Colonic mucosa (tissue), 4 donors: ENCODE results near the gene C10orf90. TPM values are rescaled to one million over a fixed set of nuclear protein-coding genes. Genes with fewer than 3 reads are reported as not detected.

Source experiments
- DNase-seq: peaks from one replicate; pipeline ENCODE4 v3.0.0-alpha.2; 2020
- H3K27ac ChIP-seq: fragments of 200-600 bp; one replicate; pipeline ENCODE4 v1.8.0; 2021
- H3K27me3 ChIP-seq: fragments of 200-600 bp; one replicate; pipeline ENCODE4 v1.8.0; 2021
- H3K36me3 ChIP-seq: fragments of 200-600 bp; one replicate; pipeline ENCODE4 v1.8.0; 2021
- H3K4me1 ChIP-seq: fragments of 200-600 bp; one replicate; pipeline ENCODE4 v1.8.0; 2021; ENCODE audit warnings: mild to moderate bottlenecking
- H3K4me3 ChIP-seq: fragments of 200-600 bp; one replicate; pipeline ENCODE4 v1.8.0; 2021
- H3K9ac ChIP-seq, 2 donors: one replicate each; pipeline ENCODE4 v1.7.0; 2013; ENCODE audit warnings: control low read depth in 2 of 2, low read depth in 2 of 2, low read length in 2 of 2
- H3K9me3 ChIP-seq: fragments of 200-600 bp; one replicate; pipeline ENCODE4 v1.8.0; 2021
- CTCF ChIP-seq: fragments of 200-600 bp; IDR thresholded peaks from one replicate; pipeline ENCODE4 v1.8.0; 2022; ENCODE audit warnings: antibody characterized with exemption, mild to moderate bottlenecking
- intact Hi-C: fragments of 100-400 bp; cut with DNase I; formaldehyde crosslinking; loops from one replicate; pipeline ENCODE4 v1.14.1; 2022
- total RNA-seq, 2 donors: library from RNA; stranded (reverse); fragmentation: NEBNext Ultra II Directional in 1 of 2; extraction: Animal tissue kit (Norgen Biotek cat#: 25700) in 1 of 2; gene quantifications; one replicate each; pipeline ENCODE4 v1.2.1, GENCODE V29; 2021
- donor health status: healthy.
- donor health status: DM: no; HTN: no; CAD: no.
- donor health status: DM: no; HTN: no; CAD: no.

C10orf90 gene
- total RNA-seq, 2 donors from 2014 or later, result not detected

GRCh38 chr10:126468876-126469643, 201.4 kb downstream of the C10orf90 start:
- H3K27ac ChIP-seq, result no peak overlapping the region
- H3K9me3 ChIP-seq, result no peaks in the 10 kb centered on the region
- no peak overlapping the region for H3K9ac ChIP-seq
- no peaks in the 10 kb centered on the region for H3K27me3 ChIP-seq
- no peak for DNase-seq
- H3K4me1 ChIP-seq, result no peaks in the 10 kb centered on the region
- no peaks in the 10 kb centered on the region for H3K36me3 ChIP-seq
- intact Hi-C loops, result no loop called here
- no peak overlapping the region for H3K4me3 ChIP-seq
- no peak for TF ChIP-seq CTCF

DNA sequence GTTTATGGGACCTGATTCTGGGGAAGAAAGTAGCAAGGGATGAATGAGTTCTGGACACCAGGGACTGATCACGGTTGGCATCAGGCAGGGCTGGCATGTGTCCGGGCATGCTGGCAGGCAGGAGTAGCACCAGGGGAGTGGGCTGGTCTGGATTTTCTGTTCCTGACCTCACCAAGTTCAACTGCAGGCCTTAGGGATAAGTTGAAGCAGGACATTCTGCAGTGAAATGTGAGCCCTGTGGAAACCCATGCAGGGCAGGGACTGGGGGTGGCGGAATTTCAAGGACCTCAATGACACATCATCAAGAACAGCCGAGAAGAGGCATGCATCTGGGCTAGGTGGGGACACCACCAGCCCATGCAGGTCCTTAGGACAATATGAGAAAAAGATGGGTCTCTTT, 202.0 kb downstream of the C10orf90 start:
- Histone ChIP-seq H3K4me1 (no peaks in the 10 kb centered on the region), H3K27ac (no peak overlapping the region), H3K36me3 (no peaks in the 10 kb centered on the region), H3K9me3 (no peaks in the 10 kb centered on the region), H3K27me3 (no peaks in the 10 kb centered on the region), H3K4me3 (no peak overlapping the region), H3K9ac (no peak overlapping the region)
- intact Hi-C loops, result no loop called here
- DNase-seq, result no peak
- TF ChIP-seq CTCF, result no peak

- H3K9ac ChIP-seq, result no peak overlapping the region
- no peaks in the 10 kb centered on the region for H3K9me3 ChIP-seq
- no peak overlapping the region for H3K4me3 ChIP-seq
- DNase-seq, result no peak
- no peak overlapping the region for H3K27ac ChIP-seq
- no peak for TF ChIP-seq CTCF
- no peaks in the 10 kb centered on the region for H3K4me1 ChIP-seq
- intact Hi-C loops, result no loop called here
- no peaks in the 10 kb centered on the region for H3K36me3 ChIP-seq
- H3K27me3 ChIP-seq, result no peaks in the 10 kb centered on the region
Measured at GRCh38 chr10:126465771-126466170, 204.7 kb downstream of the C10orf90 start.

GRCh38 chr10:126463286-126463685, 207.2 kb downstream of the C10orf90 start:
- Histone ChIP-seq H3K27ac (no peak overlapping the region), H3K4me1 (no peaks in the 10 kb centered on the region), H3K27me3 (no peaks in the 10 kb centered on the region), H3K4me3 (no peak overlapping the region), H3K9me3 (no peaks in the 10 kb centered on the region), H3K36me3 (no peaks in the 10 kb centered on the region), H3K9ac (no peak overlapping the region)
- intact Hi-C loops, result no loop called here
- TF ChIP-seq CTCF, result no peak
- DNase-seq, result no peak

DNA sequence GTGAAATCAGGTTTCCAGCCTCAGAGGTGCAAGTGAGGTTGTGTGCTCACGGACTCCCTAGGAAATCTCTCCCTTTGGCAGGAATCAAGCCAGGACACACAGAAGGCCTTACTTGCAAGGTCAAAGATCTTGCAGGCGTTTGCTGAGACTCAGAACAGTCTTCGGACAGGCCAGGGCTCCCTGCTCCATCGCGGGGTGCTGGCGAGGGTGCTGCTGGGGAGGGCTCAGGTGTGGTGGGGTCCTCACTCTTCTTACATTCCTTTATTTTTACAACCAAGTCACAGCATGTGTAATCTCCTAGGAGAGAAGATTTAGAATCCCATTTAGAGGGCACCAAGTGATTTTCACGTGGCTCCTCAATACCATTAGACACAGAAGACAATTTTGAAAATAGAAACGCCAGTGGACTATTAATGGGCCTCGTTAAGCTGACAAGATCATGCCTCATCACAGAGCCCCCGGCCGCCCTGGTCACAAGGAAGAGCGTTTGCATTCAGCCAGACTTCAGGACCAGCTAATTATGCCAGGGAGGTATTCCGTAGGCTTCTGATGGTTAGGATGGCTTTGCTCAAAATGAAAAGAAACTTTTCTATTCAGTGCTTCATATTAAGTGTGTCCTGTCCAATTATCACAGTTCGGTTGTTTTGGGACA, 209.1 kb downstream of the C10orf90 start:
- no peaks in the 10 kb centered on the region for H3K4me1 ChIP-seq
- no peaks in the 10 kb centered on the region for H3K9me3 ChIP-seq
- no peak overlapping the region for H3K4me3 ChIP-seq
- TF ChIP-seq CTCF, result no peak
- intact Hi-C loops, result no loop called here
- no peak overlapping the region for H3K9ac ChIP-seq
- H3K27ac ChIP-seq, result no peak overlapping the region
- DNase-seq, result no peak
- H3K27me3 ChIP-seq, result no peaks in the 10 kb centered on the region
- no peaks in the 10 kb centered on the region for H3K36me3 ChIP-seq
